Activated CD8-positive, alpha-beta memory T cell treated with anti-CD3 and anti-CD28 coated beads, Interleukin-2, amount 50 U/mL, for 48 hours (primary cell): Measurements from ENCODE around the gene IL1RL2.

Experiments
- DNase-seq: peaks from one replicate; pipeline ENCODE4 v3.0.0-alpha.2; 2020

The IL1RL2 gene

GRCh38 chr2:102159295-102159694 lies 27.5 kb upstream of the IL1RL2 start:
- no peak for DNase-seq

- no peak for DNase-seq
Observed at GRCh38 chr2:102166189-102166845, 20.5 kb upstream of the IL1RL2 start.

- no peak for DNase-seq
Observed at GRCh38 chr2:102168026-102168771, 18.6 kb upstream of the IL1RL2 start.

GRCh38 chr2:102171946-102172345 lies 14.9 kb upstream of the IL1RL2 start:
- DNase-seq = no peak

- DNase-seq = no peak
Observed at GRCh38 chr2:102172745-102173144, 14.1 kb upstream of the IL1RL2 start.

GRCh38 chr2:102176172-102176571 lies 10.7 kb upstream of the IL1RL2 start:
- no peak for DNase-seq

GRCh38 chr2:102177814-102178478 lies 8.9 kb upstream of the IL1RL2 start:
- DNase-seq = no peak

GRCh38 chr2:102179061-102179460 lies 7.8 kb upstream of the IL1RL2 start:
- DNase-seq = no peak

- no peak for DNase-seq
Observed at GRCh38 chr2:102179788-102180686, 6.8 kb upstream of the IL1RL2 start.

GRCh38 chr2:102180687-102180999 lies 6.2 kb upstream of the IL1RL2 start:
- DNase-seq = no peak

- DNase-seq = no peak
Observed at GRCh38 chr2:102181376-102181775, 5.4 kb upstream of the IL1RL2 start.

GRCh38 chr2:102181919-102182635 lies 4.7 kb upstream of the IL1RL2 start:
- DNase-seq = no peak

GRCh38 chr2:102184018-102184417 lies 2.8 kb upstream of the IL1RL2 start:
- DNase-seq = no peak

- no peak for DNase-seq
Observed at GRCh38 chr2:102184568-102184967, 2.3 kb upstream of the IL1RL2 start.

- DNase-seq = no peak
Observed at GRCh38 chr2:102185347-102185746, 1.5 kb upstream of the IL1RL2 start.

- peak; percentile 80 for DNase-seq
Observed at GRCh38 chr2:102187496-102188150, 800 bp downstream of the IL1RL2 start.

- no peak for DNase-seq
Observed at GRCh38 chr2:102190430-102191107, 3.7 kb downstream of the IL1RL2 start.

GRCh38 chr2:102191501-102191900 lies 4.7 kb downstream of the IL1RL2 start:
- no peak for DNase-seq

- DNase-seq = no peak
Observed at GRCh38 chr2:102193074-102193473, 6.3 kb downstream of the IL1RL2 start.

GRCh38 chr2:102194609-102195268 lies 7.9 kb downstream of the IL1RL2 start:
- DNase-seq = no peak
